Mucosa of descending colon (tissue), 3 donors: Measurements from ENCODE around the gene SLC44A4. TPM values are rescaled to one million over a fixed set of nuclear protein-coding genes. Genes with fewer than 3 reads are reported as not detected.

ENCODE experiments used
- ATAC-seq: fragments of 200-7000 bp; cut with Tn5 transposase; one replicate; pipeline ENCODE4 v1.9.1; 2020; ENCODE audit warnings: mild to moderate bottlenecking, moderate library complexity
- DNase-seq, 3 donors: peaks; one replicate each; pipeline ENCODE4 v3.0.0-alpha.2; 2020
- H3K36me3 ChIP-seq: fragments of 200-600 bp; one replicate; pipeline ENCODE4 v1.8.0; 2021; ENCODE audit warnings: low read depth, mild to moderate bottlenecking
- H3K4me1 ChIP-seq: fragments of 200-600 bp; one replicate; pipeline ENCODE4 v1.8.0; 2021; ENCODE audit warnings: low read depth, mild to moderate bottlenecking
- H3K4me3 ChIP-seq: fragments of 200-600 bp; one replicate; pipeline ENCODE4 v1.8.0; 2021; ENCODE audit warnings: mild to moderate bottlenecking
- H3K9me3 ChIP-seq: fragments of 200-600 bp; one replicate; pipeline ENCODE4 v1.8.0; 2021; ENCODE audit warnings: mild to moderate bottlenecking
- intact Hi-C, 2 donors: fragments of 100-400 bp; cut with DNase I in 1 of 2; cut with micrococcal nuclease in 1 of 2; formaldehyde crosslinking; loops; one replicate each; pipeline versions ENCODE4 v1.11.0 to v1.11.1; 2022; cut with DNase I, micrococcal nuclease
- total RNA-seq, 3 donors: library from RNA; stranded (reverse); fragmentation: NEBNext Ultra II Directional in 2 of 3; extraction: Animal tissue kit (Norgen Biotek cat#: 25700) in 2 of 3; gene quantifications; one replicate each; pipeline versions ENCODE4 v1.2.1 to v1.2.4, GENCODE V29; 2021 to 2023
- TF ChIP-seq, protein P1 (sequence below): fragments of 200-600 bp; IDR thresholded peaks from one replicate; pipeline ENCODE4 v1.8.0; 2022; ENCODE audit warnings: antibody characterized with exemption, mild to moderate bottlenecking
- donor health status: DM: no; HTN: no; CAD: no; lungs with moderate emphysema.
- donor health status: DM: no; HTN: no; CAD: no.
- donor health status: DM: no; HTN: yes; CAD: no.

SLC44A4 gene
- total RNA-seq, 3 donors from 2014 or later = 332 to 795 (median 740) TPM

DNA sequence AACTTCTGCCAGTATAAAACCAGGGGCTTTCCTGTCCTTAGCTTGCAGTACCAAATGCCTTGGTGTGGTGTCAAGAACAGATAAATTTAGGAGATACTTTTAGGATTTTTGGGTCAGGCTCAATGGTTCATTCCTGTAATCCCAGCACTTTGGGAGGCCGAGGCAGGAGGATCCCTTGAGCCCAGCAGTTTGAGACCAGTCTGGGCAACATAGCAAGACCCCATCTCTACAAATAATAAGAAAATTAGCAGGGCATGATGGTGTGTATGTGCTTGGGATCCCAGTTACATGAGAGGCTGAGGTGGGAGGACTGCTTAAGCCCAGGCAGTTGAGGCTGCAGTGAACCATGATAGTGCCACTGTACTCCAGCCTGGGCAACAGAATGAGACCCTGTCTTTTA lies 26.2 kb upstream of the SLC44A4 start:
- Histone ChIP-seq H3K4me1 (peaks cover 15% of the 10 kb centered on the region), H3K36me3 (no peaks in the 10 kb centered on the region), H3K4me3 (no peak overlapping the region), H3K9me3 (no peaks in the 10 kb centered on the region)
- intact Hi-C loops = loop anchor here in 1 of 2 donors (10.0 kb wide), 1 partner anchor 50 kb away; the partner anchor contains the start of genes NELFE and SKIC2
- DNase-seq (no peak), ATAC-seq (no peak)
- TF ChIP-seq, protein P1, sequence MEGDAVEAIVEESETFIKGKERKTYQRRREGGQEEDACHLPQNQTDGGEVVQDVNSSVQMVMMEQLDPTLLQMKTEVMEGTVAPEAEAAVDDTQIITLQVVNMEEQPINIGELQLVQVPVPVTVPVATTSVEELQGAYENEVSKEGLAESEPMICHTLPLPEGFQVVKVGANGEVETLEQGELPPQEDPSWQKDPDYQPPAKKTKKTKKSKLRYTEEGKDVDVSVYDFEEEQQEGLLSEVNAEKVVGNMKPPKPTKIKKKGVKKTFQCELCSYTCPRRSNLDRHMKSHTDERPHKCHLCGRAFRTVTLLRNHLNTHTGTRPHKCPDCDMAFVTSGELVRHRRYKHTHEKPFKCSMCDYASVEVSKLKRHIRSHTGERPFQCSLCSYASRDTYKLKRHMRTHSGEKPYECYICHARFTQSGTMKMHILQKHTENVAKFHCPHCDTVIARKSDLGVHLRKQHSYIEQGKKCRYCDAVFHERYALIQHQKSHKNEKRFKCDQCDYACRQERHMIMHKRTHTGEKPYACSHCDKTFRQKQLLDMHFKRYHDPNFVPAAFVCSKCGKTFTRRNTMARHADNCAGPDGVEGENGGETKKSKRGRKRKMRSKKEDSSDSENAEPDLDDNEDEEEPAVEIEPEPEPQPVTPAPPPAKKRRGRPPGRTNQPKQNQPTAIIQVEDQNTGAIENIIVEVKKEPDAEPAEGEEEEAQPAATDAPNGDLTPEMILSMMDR = no peak

DNA sequence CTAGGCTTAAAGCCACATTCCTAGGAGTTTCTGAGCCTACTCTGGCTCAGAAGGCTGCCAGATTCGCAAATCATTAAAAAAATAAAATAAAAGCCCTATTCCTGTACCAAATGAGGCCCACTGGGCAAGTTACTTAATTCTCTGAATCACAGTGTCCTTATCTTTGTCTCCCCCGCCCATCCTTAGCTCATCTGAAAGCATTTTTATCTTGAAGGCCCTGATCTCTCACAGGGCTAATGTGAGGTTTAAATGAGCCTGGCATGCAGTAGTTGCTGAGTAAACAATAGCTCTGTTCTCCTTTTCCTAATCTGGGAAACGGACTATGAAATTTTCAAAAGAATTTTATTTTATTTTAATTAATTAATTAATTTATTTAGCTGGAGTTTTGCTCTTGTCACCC lies 25.2 kb upstream of the SLC44A4 start:
- Histone ChIP-seq H3K36me3 (no peaks in the 10 kb centered on the region), H3K4me1 (peaks cover 16% of the 10 kb centered on the region), H3K9me3 (no peaks in the 10 kb centered on the region), H3K4me3 (no peak overlapping the region)
- TF ChIP-seq, protein P1 = no peak
- ATAC-seq (no peak), DNase-seq (no peak)
- intact Hi-C loops = loop anchor here in 1 of 2 donors (10.0 kb wide), 1 partner anchor 51 kb away; the partner anchor contains the start of genes NELFE and SKIC2

GRCh38 chr6:31901953-31902643 lies 23.3 kb upstream of the SLC44A4 start, which contains the start of gene ZBTB12:
TSS of gene ZBTB12 (minus strand) at chr6:31902086. CDS start at chr6:31901305, 781 bp downstream.
- peaks cover 22% of the 10 kb centered on the region for H3K4me1 ChIP-seq
- peak; percentile 77 for ATAC-seq
- H3K36me3 ChIP-seq = peaks cover 3% of the 10 kb centered on the region
- intact Hi-C loops = loop anchor here in 1 of 2 donors (10.0 kb wide), 1 partner anchor 53 kb away; the partner anchor contains the start of genes NELFE and SKIC2
- peak; percentile 89 to 94 (median 92) for DNase-seq
- peak within 1 kb of the TSS; percentile 26 for H3K4me3 ChIP-seq
- H3K9me3 ChIP-seq = no peaks in the 10 kb centered on the region
- TF ChIP-seq, protein P1 = no peak

GRCh38 chr6:31901415-31901952 lies 22.7 kb upstream of the SLC44A4 start:
- peak; percentile 74 to 84 (median 81) for DNase-seq
- TF ChIP-seq, protein P1 = no peak
- intact Hi-C loops = loop anchor here in 1 of 2 donors (10.0 kb wide), 1 partner anchor 53 kb away; the partner anchor contains the start of genes NELFE and SKIC2
- peak overlapping the region; percentile 26 for H3K4me3 ChIP-seq
- H3K36me3 ChIP-seq = peaks cover 3% of the 10 kb centered on the region
- no peaks in the 10 kb centered on the region for H3K9me3 ChIP-seq
- ATAC-seq = peak; percentile 12
- peaks cover 26% of the 10 kb centered on the region for H3K4me1 ChIP-seq

DNA sequence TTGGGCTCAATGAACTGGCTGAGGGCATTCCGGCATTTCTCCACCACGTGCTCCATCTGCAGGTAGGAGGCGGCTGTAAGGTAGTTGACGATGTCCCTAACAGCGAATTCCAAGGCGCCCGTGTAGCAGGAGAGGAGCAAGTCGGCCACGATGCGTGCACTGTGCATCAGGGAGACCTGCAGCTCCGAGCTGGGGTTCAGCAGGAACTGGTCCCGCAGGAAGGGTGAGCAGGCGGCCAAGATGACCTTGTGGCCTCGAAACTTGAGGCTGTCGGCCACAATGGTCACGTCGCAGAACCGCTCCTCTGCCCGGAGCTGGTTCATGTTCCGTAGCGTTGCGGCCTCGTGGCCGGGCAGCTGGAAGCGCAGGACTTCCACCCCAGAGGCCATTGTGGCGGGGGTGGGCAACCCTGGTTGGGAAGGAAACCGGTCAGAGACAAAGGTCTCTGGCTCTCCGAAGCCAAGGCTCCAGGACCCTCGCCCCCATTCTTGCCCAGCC lies 22.2 kb upstream of the SLC44A4 start:
- no peak for ATAC-seq
- H3K4me3 ChIP-seq = no peak overlapping the region
- H3K36me3 ChIP-seq = peaks cover 3% of the 10 kb centered on the region
- peak in 2 of 3 donors; percentile 29 to 74 for DNase-seq
- peaks cover 29% of the 10 kb centered on the region for H3K4me1 ChIP-seq
- intact Hi-C loops = loop anchor here in 1 of 2 donors (10.0 kb wide), 1 partner anchor 54 kb away; the partner anchor contains the start of genes NELFE and SKIC2
- TF ChIP-seq, protein P1 = no peak
- no peaks in the 10 kb centered on the region for H3K9me3 ChIP-seq
